ENCODE results near the gene SLC2A11. TPM values are rescaled to one million over a fixed set of nuclear protein-coding genes. Genes with fewer than 3 reads are reported as not detected.
A peak's percentile ranks its signal among the peaks of the same experiment; 100 is the strongest.
"Not testable (repeated sequence)": the region's sequence is repeated elsewhere in the genome, so short reads cannot be mapped to it uniquely, and the experiment has no call there.

Gene SLC2A11
- total RNA-seq, 1 donor: 7.9 TPM

GRCh38 chr22:23849009-23850006, 8.4 kb upstream of the SLC2A11 start:
- Histone ChIP-seq H3K4me1 (ENCODE audit: insufficient read depth, low read length) (peaks cover 36% of the 10 kb centered on the region), H3K4me3 (ENCODE audit: low read length) (no peak overlapping the region), H3K27me3 (ENCODE audit: insufficient read depth, low read length) (no peaks in the 10 kb centered on the region), H3K9me3 (ENCODE audit: low read depth, low read length) (no peaks in the 10 kb centered on the region)

- no peak overlapping the region for H3K4me3 ChIP-seq (ENCODE audit: low read length)
- no peaks in the 10 kb centered on the region for H3K9me3 ChIP-seq (ENCODE audit: low read depth, low read length)
- H3K4me1 ChIP-seq (ENCODE audit: insufficient read depth, low read length): peaks cover 27% of the 10 kb centered on the region
- H3K27me3 ChIP-seq (ENCODE audit: insufficient read depth, low read length): no peaks in the 10 kb centered on the region
Observed at GRCh38 chr22:23850136-23850611, 7.5 kb upstream of the SLC2A11 start.

- peak overlapping the region; percentile 68 for H3K4me3 ChIP-seq (ENCODE audit: low read length)
- no peaks in the 10 kb centered on the region for H3K9me3 ChIP-seq (ENCODE audit: low read depth, low read length)
- H3K27me3 ChIP-seq (ENCODE audit: insufficient read depth, low read length): no peaks in the 10 kb centered on the region
- H3K4me1 ChIP-seq (ENCODE audit: insufficient read depth, low read length): peaks cover 23% of the 10 kb centered on the region
Observed at GRCh38 chr22:23856721-23857605, 712 bp upstream of the SLC2A11 start.

- H3K27me3 ChIP-seq (ENCODE audit: insufficient read depth, low read length): no peaks in the 10 kb centered on the region
- peak overlapping the region; percentile 68 for H3K4me3 ChIP-seq (ENCODE audit: low read length)
- H3K9me3 ChIP-seq (ENCODE audit: low read depth, low read length): no peaks in the 10 kb centered on the region
- H3K4me1 ChIP-seq (ENCODE audit: insufficient read depth, low read length): peaks cover 23% of the 10 kb centered on the region
Observed at GRCh38 chr22:23858484-23858815, 775 bp downstream of the SLC2A11 start.

- H3K4me3 ChIP-seq (ENCODE audit: low read length): no peak overlapping the region
Observed at GRCh38 chr22:23859201-23859600, 1.5 kb downstream of the SLC2A11 start.

GRCh38 chr22:23860187-23860586, 2.5 kb downstream of the SLC2A11 start:
- H3K9me3 ChIP-seq (ENCODE audit: low read depth, low read length); H3K27me3 ChIP-seq (ENCODE audit: insufficient read depth, low read length); H3K4me3 ChIP-seq (ENCODE audit: low read length): not testable (repeated sequence)
- H3K4me1 ChIP-seq (ENCODE audit: insufficient read depth, low read length): peaks cover 23% of the 10 kb centered on the region

More at GRCh38 chr22:23859201-23859600, 1.5 kb downstream of the SLC2A11 start:
- peaks cover 23% of the 10 kb centered on the region for H3K4me1 ChIP-seq (ENCODE audit: insufficient read depth, low read length)
- H3K27me3 ChIP-seq (ENCODE audit: insufficient read depth, low read length): no peaks in the 10 kb centered on the region
- H3K9me3 ChIP-seq (ENCODE audit: low read depth, low read length): no peaks in the 10 kb centered on the region

- Histone ChIP-seq H3K27me3 (ENCODE audit: insufficient read depth, low read length) (no peaks in the 10 kb centered on the region), H3K4me3 (ENCODE audit: low read length) (no peak overlapping the region), H3K9me3 (ENCODE audit: low read depth, low read length) (no peaks in the 10 kb centered on the region), H3K4me1 (ENCODE audit: insufficient read depth, low read length) (peaks cover 15% of the 10 kb centered on the region)
Observed at GRCh38 chr22:23862103-23862502, 4.4 kb downstream of the SLC2A11 start.

GRCh38 chr22:23864499-23865154, 7.0 kb downstream of the SLC2A11 start:
- not testable (repeated sequence) for H3K4me3 ChIP-seq (ENCODE audit: low read length); H3K4me1 ChIP-seq (ENCODE audit: insufficient read depth, low read length); H3K9me3 ChIP-seq (ENCODE audit: low read depth, low read length); H3K27me3 ChIP-seq (ENCODE audit: insufficient read depth, low read length)

- H3K4me3 ChIP-seq (ENCODE audit: low read length): no peak overlapping the region
- H3K27me3 ChIP-seq (ENCODE audit: insufficient read depth, low read length): no peaks in the 10 kb centered on the region
- H3K9me3 ChIP-seq (ENCODE audit: low read depth, low read length): no peaks in the 10 kb centered on the region
- no peaks in the 10 kb centered on the region for H3K4me1 ChIP-seq (ENCODE audit: insufficient read depth, low read length)
Observed at GRCh38 chr22:23868580-23868979, 10.9 kb downstream of the SLC2A11 start.

- no peak overlapping the region for H3K4me3 ChIP-seq (ENCODE audit: low read length)
- no peaks in the 10 kb centered on the region for H3K27me3 ChIP-seq (ENCODE audit: insufficient read depth, low read length)
- H3K9me3 ChIP-seq (ENCODE audit: low read depth, low read length): no peaks in the 10 kb centered on the region
- no peaks in the 10 kb centered on the region for H3K4me1 ChIP-seq (ENCODE audit: insufficient read depth, low read length)
Observed at GRCh38 chr22:23874871-23875270, 17.2 kb downstream of the SLC2A11 start.

GRCh38 chr22:23875801-23876200, 18.1 kb downstream of the SLC2A11 start:
- Histone ChIP-seq H3K27me3 (ENCODE audit: insufficient read depth, low read length) (no peaks in the 10 kb centered on the region), H3K9me3 (ENCODE audit: low read depth, low read length) (no peaks in the 10 kb centered on the region), H3K4me3 (ENCODE audit: low read length) (no peak overlapping the region), H3K4me1 (ENCODE audit: insufficient read depth, low read length) (no peaks in the 10 kb centered on the region)

GRCh38 chr22:23877566-23877965, 19.9 kb downstream of the SLC2A11 start:
- Histone ChIP-seq H3K4me3 (ENCODE audit: low read length) (no peak overlapping the region), H3K9me3 (ENCODE audit: low read depth, low read length) (no peaks in the 10 kb centered on the region), H3K27me3 (ENCODE audit: insufficient read depth, low read length) (no peaks in the 10 kb centered on the region), H3K4me1 (ENCODE audit: insufficient read depth, low read length) (no peaks in the 10 kb centered on the region)

- Histone ChIP-seq H3K4me3 (ENCODE audit: low read length) (no peak overlapping the region), H3K4me1 (ENCODE audit: insufficient read depth, low read length) (no peaks in the 10 kb centered on the region), H3K27me3 (ENCODE audit: insufficient read depth, low read length) (no peaks in the 10 kb centered on the region), H3K9me3 (ENCODE audit: low read depth, low read length) (no peaks in the 10 kb centered on the region)
Observed at GRCh38 chr22:23878219-23878618, 20.5 kb downstream of the SLC2A11 start.

GRCh38 chr22:23882370-23882769, 24.7 kb downstream of the SLC2A11 start:
- no peaks in the 10 kb centered on the region for H3K4me1 ChIP-seq (ENCODE audit: insufficient read depth, low read length)

GRCh38 chr22:23883658-23884057, 26.0 kb downstream of the SLC2A11 start:
- no peaks in the 10 kb centered on the region for H3K27me3 ChIP-seq (ENCODE audit: insufficient read depth, low read length)

More at GRCh38 chr22:23882370-23882769, 24.7 kb downstream of the SLC2A11 start:
- H3K9me3 ChIP-seq (ENCODE audit: low read depth, low read length): no peaks in the 10 kb centered on the region
- no peaks in the 10 kb centered on the region for H3K27me3 ChIP-seq (ENCODE audit: insufficient read depth, low read length)
- no peak overlapping the region for H3K4me3 ChIP-seq (ENCODE audit: low read length)

More at GRCh38 chr22:23883658-23884057, 26.0 kb downstream of the SLC2A11 start:
- Histone ChIP-seq H3K9me3 (ENCODE audit: low read depth, low read length) (no peaks in the 10 kb centered on the region), H3K4me1 (ENCODE audit: insufficient read depth, low read length) (no peaks in the 10 kb centered on the region), H3K4me3 (ENCODE audit: low read length) (no peak overlapping the region)
